Superior temporal gyrus (tissue), 1 donor: Measurements from ENCODE around the gene SURF6.
"Not testable (repeated sequence)": the region's sequence is repeated elsewhere in the genome, so short reads cannot be mapped to it uniquely, and the experiment has no call there.

Source experiments
- DNase-seq: peaks from one replicate; pipeline ENCODE4 v3.0.0-alpha.2; 2016; ENCODE audit errors: extremely low spot score

The SURF6 gene

DNA sequence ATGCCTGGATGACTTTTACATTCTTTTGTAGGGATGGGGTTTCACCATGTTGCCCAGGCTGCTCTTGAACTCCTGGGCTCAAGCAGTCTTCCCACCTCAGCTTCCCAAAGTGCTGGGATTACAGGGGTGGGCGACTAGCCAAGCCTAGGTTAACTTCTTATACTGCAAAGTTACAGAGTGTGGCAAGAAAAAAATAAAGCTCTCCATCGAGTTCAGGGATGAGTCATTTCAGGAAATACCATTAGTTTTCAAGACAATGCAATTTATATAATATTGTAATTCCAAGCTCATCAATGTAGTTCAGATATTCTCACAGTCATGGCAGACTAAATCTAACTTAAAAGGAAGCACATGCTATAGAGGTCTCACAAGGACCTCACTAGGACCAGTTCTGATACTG is 49.5 kb downstream of the SURF6 start:
- DNase-seq = no peak

DNA sequence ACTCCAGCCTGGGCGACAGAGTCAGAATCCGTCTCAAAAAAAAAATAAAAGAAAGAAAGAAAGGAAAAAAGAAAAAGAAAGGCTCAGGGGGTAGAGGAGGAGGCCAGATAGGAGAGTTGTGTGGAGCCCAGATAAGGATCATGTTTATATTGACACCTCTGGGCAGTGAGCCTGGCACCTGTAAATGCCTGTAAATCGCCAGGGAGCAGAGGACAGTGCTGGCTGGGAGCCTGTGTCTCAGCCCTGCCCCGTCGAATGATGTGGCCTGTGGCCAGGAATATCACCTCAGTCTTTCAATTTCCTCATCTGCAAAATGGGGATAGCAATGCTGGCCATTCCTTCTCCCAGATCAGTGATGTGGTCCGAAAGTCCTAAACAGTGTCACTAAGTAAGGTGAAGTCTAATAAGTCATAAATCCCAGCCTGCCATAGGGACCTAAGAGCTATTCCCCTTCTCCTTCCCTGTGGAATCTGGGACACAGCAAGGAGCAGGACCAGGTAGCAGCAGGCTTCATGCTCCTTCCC is 50.7 kb downstream of the SURF6 start:
- DNase-seq = no peak

GRCh38 chr9:133284362-133284761 is 51.6 kb downstream of the SURF6 start:
- no peak for DNase-seq

DNA sequence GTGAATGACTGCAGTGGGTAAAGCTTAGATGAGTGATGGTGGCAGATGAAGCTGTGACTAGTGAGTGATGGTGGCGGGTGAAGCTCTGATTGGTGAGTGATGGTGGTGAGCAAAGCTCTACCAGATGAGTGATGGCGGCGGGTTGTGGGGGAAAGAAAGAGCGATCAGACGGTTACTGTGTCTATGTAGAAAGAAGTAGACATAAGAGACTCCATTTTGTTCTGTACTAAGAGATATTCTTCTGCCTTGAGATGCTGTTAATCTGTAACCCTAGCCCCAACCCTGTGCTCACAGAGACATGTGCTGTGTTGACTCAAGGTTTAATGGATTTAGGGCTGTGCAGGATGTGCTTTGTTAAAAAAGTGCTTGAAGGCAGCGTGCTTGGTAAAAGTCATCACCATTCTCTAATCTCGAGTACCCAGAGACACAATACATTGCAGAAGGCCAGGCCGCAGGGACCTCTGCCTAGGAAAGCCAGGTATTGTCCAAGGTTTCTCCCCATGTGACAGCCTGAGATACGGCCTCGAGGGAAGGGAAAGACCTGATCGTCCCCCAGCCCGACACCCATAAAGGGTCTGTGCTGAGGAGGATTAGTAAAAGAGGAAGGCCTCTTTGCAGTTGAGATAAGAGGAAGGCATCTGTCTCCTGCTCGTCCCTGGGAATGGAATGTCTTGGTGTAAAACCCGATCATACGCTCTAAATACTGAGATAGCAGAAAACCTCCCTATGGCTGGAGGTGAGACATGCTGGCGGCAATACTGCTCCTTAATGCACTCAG is 52.5 kb downstream of the SURF6 start:
- DNase-seq = not testable (repeated sequence)

- DNase-seq = no peak
These were observed 53.3 kb downstream of the SURF6 start for GRCh38 chr9:133282464-133283238.

GRCh38 chr9:133280392-133280791 is 55.6 kb downstream of the SURF6 start:
- DNase-seq = no peak
